ENCODE results near the gene U2SURP.

DNA sequence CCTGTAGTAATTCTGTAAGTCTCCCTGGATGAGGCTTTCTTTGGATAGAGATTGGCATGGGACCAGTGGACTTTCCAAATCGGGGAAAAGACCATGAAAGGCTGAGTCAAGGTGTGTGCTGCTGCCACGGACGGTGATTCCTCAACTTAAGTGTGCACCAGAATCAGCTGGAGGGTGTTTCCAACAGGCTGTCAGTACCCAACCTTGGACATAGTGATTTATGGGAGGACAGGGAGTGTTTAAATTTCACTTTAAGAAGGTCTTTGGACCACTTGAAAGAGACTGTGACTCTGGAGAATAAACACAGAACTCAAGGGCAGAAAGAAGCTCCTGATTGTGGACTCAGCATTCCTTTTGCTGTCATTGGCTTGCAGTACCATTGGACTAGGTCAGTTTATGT lies 97.8 kb downstream of the U2SURP start:
- TF ChIP-seq, protein P1, sequence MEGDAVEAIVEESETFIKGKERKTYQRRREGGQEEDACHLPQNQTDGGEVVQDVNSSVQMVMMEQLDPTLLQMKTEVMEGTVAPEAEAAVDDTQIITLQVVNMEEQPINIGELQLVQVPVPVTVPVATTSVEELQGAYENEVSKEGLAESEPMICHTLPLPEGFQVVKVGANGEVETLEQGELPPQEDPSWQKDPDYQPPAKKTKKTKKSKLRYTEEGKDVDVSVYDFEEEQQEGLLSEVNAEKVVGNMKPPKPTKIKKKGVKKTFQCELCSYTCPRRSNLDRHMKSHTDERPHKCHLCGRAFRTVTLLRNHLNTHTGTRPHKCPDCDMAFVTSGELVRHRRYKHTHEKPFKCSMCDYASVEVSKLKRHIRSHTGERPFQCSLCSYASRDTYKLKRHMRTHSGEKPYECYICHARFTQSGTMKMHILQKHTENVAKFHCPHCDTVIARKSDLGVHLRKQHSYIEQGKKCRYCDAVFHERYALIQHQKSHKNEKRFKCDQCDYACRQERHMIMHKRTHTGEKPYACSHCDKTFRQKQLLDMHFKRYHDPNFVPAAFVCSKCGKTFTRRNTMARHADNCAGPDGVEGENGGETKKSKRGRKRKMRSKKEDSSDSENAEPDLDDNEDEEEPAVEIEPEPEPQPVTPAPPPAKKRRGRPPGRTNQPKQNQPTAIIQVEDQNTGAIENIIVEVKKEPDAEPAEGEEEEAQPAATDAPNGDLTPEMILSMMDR (IDR thresholded peaks at IDR 0.05; ENCODE audit: insufficient read depth, low read depth, low read length): no peak
- no peak for TF ChIP-seq EZH2 (IDR thresholded peaks at IDR 0.05; ENCODE audit: insufficient read depth, low read length)

Data from astrocyte (in vitro differentiated cells and primary cell).